GM12873 (cell line): ENCODE data around the gene STRADB.

Source experiments
- CTCF ChIP-seq: IDR thresholded peaks from 2 replicates; pipeline ENCODE4 v1.5.1; 2012; ENCODE audit warnings: low read depth, mild to moderate bottlenecking, moderate library complexity, low read length, control low read depth; ENCODE audit not compliant: insufficient read depth; ENCODE audit errors: missing control alignments

Gene STRADB

DNA sequence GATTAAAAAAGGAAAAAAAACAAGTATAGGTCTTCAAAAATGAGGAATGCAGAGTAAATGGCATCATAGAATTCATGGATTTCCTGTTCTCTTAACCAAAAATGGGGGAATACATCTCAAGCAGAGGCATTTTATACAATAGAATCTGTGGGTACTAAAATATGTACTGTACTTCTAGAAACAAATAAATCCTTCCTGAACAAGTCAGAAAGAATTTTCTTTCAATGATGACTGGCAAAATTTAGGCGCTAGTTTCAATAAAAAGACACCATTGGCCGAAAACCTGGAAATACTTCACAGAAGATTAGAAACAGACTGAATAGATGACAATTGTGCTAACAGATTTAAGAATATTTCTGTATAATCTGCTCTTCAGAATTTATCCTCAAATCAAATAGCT lies 15.4 kb upstream of the STRADB start:
- no peak for TF ChIP-seq CTCF

- no peak for TF ChIP-seq CTCF
Observed at GRCh38 chr2:201440182-201440581, 11.4 kb upstream of the STRADB start.

DNA sequence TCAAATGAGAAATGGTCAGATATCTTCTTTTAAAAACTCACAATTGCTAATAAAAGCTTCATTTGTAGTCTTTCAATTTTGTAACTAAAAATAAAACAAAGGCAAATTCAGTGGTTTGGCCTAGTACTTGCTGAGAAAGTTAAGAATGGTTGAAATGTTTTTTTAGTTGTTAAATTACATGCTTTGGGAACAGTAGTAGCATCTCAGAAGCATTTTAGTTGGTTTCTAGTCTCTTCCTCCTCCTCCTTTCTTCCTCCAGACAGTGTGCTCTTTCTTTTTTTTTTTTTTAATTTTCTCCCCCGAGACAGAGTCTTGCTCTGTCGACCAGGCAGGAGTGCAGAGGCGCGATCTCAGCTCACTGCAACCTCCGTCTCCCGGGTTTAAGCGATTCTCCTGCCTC lies 10.1 kb upstream of the STRADB start:
- TF ChIP-seq CTCF, result no peak

DNA sequence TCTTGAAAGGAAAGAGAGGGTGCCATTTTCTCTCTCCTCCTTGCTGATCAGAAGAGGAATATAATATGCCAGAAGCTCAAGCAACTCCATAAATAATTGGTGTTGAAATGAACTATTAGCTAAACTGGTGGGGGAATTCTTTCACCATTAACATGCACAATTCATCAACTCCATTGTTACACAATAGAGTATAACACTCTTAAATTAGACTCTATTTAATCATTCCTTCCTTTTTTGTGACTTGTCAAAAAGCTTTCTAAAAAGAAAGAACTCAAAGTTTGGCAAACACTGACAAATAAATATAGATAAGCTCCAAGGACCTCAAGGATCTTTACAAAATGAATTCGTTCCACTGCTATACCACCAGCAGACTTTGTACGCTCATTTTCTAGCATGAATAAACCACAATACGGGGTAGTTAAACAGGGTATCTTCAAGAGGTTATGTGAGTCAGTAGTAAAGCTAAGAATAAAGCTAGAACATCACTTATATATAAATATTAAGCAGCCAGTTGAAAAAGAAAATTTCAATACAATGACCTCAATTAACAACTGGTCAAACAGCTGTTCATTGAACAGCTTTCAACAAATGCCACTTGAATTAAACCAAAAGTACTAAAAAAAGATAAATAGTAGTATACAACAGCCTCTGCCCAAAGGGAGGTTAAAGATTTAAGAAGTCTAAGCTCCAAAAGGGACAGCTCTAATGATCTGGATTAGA lies 6.6 kb upstream of the STRADB start:
- no peak for TF ChIP-seq CTCF

- no peak for TF ChIP-seq CTCF
Observed at GRCh38 chr2:201447086-201447485, 4.5 kb upstream of the STRADB start.

- no peak for TF ChIP-seq CTCF
Observed at GRCh38 chr2:201448061-201448460, 3.5 kb upstream of the STRADB start.

DNA sequence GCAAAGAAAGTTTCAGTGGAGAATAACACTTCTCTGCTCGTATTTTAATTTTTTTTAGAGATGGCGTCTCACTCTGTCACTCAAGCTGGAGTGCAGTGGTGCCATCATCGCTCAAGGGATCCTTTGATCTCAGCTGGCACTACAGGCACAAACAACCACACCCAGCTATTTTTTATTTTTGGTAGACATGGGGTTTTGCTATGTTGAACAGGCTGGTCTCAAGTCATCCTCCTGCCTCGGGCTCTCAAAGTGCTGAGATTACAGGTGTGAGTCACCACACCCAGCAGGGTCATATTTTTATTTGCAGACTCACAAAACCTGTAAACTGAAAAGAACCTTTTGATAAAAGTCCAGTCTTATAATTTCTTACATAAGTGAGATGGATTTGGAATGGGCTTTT lies 2.8 kb upstream of the STRADB start:
- no peak for TF ChIP-seq CTCF
